ENCODE results near the gene TEKT4.
"Not testable (repeated sequence)": the region's sequence is repeated elsewhere in the genome, so short reads cannot be mapped to it uniquely, and the experiment has no call there.

Gene TEKT4

DNA sequence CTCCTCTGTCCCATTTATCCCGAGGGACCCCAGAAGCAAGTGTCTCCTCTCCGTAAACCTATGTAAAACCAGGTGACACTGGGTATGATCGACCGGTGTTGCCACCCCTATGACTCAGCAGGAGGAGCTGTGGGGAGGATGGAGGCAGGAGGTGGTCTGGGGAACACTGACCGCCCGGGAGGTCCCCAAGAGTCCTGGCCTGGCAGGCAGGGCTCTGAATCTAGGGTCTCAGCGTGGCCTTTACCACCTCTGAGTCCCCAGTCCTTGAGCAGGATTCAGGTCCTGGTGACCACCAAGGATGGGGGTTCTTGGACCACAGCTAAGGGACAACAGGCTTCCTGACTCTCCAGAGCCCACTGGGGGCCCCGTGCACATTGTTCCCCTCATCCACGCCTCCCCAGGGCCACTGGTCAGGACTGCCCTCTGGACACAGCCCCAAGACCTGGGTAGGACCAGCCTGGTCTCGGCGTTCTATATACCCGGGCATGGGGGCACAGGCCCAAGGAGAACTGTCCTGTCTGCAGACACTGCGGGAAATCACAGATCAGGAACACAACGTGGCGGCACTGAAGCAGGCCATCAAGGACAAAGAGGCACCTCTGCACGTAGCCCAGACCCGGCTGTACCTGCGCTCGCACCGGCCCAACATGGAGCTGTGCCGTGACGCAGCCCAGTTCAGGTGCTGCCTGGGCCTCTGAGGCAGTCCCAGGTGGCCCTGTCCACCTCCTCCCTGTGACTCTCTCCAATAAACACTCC lies 4.0 kb downstream of the TEKT4 start:
- DNase-seq (ENCODE audit: extremely low spot score, insufficient read length, low read depth), result no peak
- FAIRE-seq, result no peak

GRCh38 chr2:94875820-94876522 lies 4.7 kb downstream of the TEKT4 start:
- no peak for FAIRE-seq
- no peak for DNase-seq (ENCODE audit: extremely low spot score, insufficient read length, low read depth)

DNA sequence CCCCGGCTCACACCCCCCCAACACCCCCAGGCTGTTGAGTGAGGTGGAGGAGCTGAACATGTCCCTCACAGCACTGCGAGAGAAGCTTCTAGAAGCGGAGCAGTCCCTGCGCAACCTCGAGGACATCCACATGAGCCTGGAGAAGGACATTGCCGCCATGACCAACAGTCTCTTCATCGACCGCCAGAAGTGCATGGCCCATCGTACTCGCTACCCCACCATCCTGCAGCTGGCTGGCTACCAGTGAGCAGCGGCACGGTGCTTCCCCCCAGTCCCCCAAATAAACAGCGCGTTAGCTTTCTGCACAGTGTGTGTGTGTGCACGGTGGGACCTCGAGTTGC lies 5.3 kb downstream of the TEKT4 start:
- FAIRE-seq (no peak), DNase-seq (ENCODE audit: extremely low spot score, insufficient read length, low read depth) (no peak)

DNA sequence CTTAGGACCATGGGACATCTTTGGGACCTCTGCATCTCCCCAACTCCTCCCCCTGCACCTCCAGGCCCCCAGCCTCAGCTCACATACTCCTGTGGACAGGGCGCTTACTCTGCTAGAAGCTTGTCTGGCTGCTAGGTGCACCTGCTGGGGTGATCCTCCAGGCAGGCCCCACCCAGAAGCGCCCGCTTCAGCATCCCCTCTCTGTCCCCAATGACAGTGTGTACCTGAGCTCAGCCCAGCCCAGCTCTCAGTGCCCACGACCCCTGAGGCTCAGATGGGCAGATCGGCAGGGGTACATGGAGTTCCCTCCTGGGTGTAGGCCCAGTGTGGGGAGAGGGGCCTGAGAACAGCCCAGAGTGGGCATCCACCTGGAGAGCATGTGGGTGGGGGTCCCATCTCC lies 5.9 kb downstream of the TEKT4 start:
- DNase-seq (ENCODE audit: extremely low spot score, insufficient read length, low read depth), result no peak
- no peak for FAIRE-seq

DNA sequence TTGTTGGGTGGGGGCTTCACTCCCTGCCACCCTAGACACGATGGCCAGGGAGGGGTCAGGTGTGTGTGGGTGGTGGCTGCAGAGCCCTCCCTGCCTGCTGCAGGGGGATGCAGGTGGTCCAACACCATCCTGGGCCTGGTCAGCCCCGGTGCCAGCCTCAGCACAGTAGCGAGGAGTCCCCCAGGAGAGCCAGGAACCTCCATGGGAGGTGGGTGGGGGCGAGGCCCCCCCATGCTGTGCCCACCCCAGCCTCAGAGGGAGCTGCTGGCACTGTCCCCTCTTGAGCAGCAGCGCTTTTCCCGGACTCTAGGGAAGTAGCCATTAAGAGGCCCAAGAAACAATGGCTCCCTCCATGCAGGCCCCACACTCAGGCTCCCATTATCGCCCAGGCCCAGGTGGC lies 7.3 kb downstream of the TEKT4 start:
- not testable (repeated sequence) for FAIRE-seq

GRCh38 chr2:94879314-94879981 lies 8.2 kb downstream of the TEKT4 start:
- no peak for FAIRE-seq

More for the DNA sequence above, 7.3 kb downstream of the TEKT4 start:
- DNase-seq (ENCODE audit: extremely low spot score, insufficient read length, low read depth), result not testable (repeated sequence)

GRCh38 chr2:94879982-94880377 lies 8.8 kb downstream of the TEKT4 start:
- DNase-seq (ENCODE audit: extremely low spot score, insufficient read length, low read depth), result no peak
- no peak for FAIRE-seq

More at GRCh38 chr2:94879314-94879981, 8.2 kb downstream of the TEKT4 start:
- no peak for DNase-seq (ENCODE audit: extremely low spot score, insufficient read length, low read depth)

GRCh38 chr2:94880507-94880906 lies 9.3 kb downstream of the TEKT4 start:
- DNase-seq (ENCODE audit: extremely low spot score, insufficient read length, low read depth) (no peak), FAIRE-seq (no peak)

GRCh38 chr2:94881070-94881469 lies 9.8 kb downstream of the TEKT4 start:
- FAIRE-seq, result no peak
- DNase-seq (ENCODE audit: extremely low spot score, insufficient read length, low read depth), result no peak

GRCh38 chr2:94890234-94890633 lies 19.0 kb downstream of the TEKT4 start:
- FAIRE-seq (no peak), DNase-seq (ENCODE audit: extremely low spot score, insufficient read length, low read depth) (no peak)

GRCh38 chr2:94895273-94895672 lies 24.0 kb downstream of the TEKT4 start:
- FAIRE-seq; DNase-seq (ENCODE audit: extremely low spot score, insufficient read length, low read depth): not testable (repeated sequence)

DNA sequence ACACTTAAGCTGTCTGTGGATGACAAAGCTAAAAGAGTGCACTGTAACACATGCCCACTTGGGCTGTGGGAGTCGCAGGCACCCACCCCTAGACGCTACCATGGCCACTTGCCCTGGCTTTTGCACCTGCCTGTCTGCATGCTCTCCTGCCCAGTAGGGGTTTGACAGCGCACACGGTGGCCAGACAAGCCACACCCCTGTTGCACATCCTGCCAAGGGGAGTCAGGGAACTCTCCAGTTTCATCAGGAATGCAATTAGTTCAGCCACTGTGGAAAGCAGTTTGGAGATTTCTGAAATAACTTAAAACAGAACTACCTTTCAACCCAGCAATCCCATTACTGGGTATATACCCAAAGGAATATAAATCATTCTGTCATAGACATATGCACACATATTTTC lies 35.7 kb downstream of the TEKT4 start:
- not testable (repeated sequence) for DNase-seq (ENCODE audit: extremely low spot score, insufficient read length, low read depth); FAIRE-seq

DNA sequence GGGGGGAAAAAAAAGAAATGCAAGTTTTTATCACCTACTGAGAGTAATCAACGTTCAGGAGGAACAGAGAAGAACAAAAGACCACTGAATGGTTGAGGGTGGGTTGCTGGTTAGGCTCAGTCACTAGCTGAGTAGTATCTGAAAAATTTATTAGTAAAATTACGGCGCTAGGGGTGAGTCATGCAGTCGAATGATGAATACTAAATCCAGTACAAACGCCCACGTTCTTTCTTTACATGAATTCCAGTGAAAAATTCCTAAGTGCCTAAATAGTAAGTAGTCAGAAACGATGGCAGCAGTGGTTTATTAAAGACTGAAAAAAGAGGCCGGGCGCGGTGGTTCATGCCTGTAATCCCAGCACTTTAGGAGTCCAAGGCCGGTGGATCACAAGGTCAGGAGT lies 52.0 kb downstream of the TEKT4 start:
- DNase-seq (ENCODE audit: extremely low spot score, insufficient read length, low read depth) (no peak), FAIRE-seq (no peak)

DNA sequence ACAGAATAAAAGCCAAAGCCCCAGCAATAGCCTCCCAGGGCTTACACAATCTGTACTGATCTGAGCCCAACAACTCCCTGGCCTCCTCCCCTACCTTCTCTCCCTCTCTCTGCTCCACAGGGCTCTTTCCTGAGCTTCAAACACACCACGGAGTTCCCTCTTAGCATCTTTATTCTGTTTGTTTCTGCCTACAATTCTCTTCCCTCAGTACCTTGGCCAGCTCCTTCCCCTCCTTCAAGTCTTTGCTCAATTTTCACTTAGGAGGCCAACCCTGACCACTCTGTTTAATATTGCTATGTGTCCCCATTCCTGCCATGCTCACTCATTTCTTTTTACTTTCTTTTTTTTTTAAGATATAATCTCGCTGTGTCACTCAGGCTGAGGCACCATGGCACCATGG lies 53.8 kb downstream of the TEKT4 start:
- DNase-seq (ENCODE audit: extremely low spot score, insufficient read length, low read depth); FAIRE-seq: not testable (repeated sequence)
